GM21447 (cell line): Measurements from ENCODE around the gene ATP7A.
"Not testable (repeated sequence)": the region's sequence is repeated elsewhere in the genome, so short reads cannot be mapped to it uniquely, and the experiment has no call there.

ENCODE experiments used
- ATAC-seq: cut with Tn5 transposase; IDR thresholded peaks from one replicate; pipeline ENCODE4 v1.9.1; 2021; ENCODE audit not compliant: unreplicated experiment

Gene ATP7A

DNA sequence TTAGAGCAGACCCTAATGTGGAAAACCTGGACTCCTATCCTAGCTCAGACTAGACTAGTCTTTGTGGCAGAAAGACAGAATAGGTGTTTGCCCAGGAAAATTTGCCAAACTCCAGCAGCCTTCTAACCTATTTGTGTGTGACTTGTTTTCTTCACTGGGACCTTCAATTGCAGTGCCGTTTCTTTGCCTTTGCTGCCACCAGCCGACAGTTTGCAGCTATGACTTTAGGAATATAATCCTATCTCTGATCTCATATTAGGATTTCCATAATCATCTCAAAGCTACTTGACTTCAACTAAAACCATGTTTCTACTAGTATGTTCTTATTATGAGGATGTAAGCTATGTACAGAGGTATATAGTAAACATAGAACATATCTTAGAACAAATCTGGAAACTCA, 119.2 kb downstream of the ATP7A start:
- no peak for ATAC-seq

- no peak for ATAC-seq
These were observed 124.6 kb downstream of the ATP7A start for GRCh38 chrX:78035061-78035460.

DNA sequence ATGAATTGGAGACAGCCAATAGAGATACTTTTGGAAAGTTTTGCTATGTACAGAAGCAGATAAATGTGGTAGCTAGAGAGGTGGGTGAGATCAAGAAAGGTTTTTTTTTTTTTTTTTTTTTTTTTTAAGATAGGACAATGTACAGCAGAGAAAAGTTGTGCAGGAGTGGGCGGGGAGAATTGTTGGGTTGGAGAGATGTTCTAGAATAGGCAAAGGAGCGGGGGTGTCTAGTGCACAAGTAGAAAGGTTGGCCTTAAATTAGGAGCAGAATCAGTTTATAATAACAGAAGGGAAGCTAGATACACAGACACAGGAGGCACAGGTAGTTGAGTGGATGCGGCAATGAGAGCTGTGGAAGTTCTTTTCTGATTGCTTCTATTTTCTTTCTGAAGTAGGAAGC, 127.4 kb downstream of the ATP7A start:
- no peak for ATAC-seq

DNA sequence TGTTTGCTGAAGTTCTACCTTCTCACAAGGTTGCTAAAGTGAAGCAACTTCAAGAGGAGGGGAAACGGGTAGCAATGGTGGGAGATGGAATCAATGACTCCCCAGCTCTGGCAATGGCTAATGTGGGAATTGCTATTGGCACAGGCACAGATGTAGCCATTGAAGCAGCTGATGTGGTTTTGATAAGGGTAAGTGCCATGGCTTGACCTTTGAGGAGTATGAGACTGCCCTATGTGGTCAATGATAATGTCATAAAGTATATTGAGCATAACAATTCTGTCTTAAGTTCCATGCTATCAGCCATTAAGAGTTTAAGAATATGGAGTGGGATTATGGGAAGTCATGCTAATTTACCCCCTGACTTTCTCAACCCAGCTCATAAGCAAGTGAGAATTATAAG, 132.1 kb downstream of the ATP7A start:
- no peak for ATAC-seq

DNA sequence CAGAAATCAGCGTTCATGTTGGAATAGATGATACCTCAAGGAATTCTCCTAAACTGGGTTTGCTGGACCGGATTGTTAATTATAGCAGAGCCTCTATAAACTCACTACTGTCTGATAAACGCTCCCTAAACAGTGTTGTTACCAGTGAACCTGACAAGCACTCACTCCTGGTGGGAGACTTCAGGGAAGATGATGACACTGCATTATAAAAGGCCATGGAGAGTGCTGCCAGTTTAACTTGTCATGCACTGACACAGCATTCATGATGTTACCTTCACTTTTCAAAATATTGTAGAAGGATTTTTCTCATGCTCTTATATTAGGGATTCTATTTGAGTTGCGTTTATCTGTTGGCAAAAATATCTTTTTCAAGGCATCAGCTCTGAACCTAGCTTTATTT, 135.9 kb downstream of the ATP7A start:
- no peak for ATAC-seq

DNA sequence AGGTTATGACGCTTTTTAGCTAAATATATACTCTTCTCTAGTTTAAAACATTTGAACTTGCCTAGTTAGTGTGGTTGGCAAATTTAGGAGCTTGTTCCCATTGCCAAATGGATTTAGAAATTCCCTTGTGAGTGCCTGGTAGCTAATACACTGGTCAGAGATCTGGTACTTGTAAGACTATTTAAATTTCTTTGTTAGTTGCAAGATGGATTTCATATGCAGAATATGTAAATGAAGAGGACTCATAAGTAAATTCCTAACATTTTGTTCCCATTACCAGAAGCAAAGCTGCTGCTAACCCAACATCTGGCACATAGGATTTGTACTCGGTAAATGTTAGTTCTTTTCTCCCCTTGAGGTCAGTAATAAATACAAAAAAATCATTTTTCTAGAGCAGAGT, 137.6 kb downstream of the ATP7A start:
- no peak for ATAC-seq

DNA sequence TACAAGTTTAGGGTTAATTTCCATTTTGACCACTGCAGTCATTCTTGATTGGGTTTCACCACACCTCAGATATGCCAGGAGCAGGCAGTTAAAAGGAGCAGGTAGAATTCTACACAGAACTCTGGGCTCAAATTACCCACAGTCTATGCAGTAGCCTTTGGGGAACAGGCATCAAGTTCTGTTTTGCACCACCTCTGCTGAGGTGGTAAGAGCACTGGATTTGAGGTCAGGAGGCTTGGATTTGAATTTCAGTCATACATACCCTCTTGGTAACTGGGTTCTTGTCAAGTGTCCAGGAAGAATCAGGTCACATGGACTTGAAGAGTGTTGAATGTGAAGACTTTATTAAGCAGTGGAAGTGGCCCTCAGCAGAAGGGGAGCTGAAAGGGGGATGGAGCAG, 153.2 kb downstream of the ATP7A start:
- ATAC-seq = no peak

- ATAC-seq = no peak
These were observed 153.7 kb downstream of the ATP7A start for GRCh38 chrX:78064152-78064551.

DNA sequence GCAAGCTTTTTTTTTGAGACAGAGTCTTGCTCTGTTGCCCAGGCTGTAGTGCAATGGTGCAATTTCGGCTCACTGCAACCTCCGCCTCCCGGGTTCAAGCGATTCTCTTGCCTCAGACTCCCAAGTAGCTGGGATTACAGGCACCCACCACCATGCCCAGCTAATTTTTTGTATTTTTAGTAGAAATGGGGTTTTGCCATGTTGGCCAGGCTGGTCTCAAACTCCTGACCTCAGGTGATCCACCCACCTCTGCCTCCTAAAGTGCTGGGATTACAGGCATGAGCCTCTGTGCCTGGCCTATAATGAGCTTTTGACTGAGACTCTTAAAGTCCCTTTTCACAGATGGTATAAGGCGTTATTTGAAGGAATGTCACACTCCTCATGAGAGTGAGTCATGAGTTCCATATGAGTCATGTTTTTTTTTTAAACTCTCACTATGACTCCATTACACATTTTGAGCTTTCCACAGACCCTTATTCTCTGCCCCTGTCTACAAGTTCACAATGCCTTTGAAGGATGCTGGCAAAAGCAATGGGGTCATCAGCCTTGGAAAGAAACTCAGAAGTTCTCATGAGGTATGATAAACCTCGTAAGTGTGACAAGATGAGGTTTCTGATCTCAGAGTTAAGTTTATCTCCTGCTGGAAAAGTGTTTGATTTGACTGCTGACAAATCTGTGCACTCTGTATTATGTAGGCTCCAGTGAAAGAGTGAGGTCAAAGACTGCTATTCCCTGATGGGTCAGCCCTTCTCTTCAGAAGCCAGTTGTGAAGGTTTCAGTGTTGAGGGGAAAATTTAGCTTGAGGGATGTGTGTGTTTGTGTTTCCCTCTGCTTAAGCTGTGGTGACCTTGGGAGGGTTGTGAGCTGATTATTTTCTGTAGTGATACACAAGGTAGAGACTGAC, 154.5 kb downstream of the ATP7A start:
- peak; percentile 73 for ATAC-seq

GRCh38 chrX:78066110-78066509, 155.6 kb downstream of the ATP7A start:
- ATAC-seq = no peak

- ATAC-seq = no peak
These were observed 160.8 kb downstream of the ATP7A start for GRCh38 chrX:78071331-78071730.

DNA sequence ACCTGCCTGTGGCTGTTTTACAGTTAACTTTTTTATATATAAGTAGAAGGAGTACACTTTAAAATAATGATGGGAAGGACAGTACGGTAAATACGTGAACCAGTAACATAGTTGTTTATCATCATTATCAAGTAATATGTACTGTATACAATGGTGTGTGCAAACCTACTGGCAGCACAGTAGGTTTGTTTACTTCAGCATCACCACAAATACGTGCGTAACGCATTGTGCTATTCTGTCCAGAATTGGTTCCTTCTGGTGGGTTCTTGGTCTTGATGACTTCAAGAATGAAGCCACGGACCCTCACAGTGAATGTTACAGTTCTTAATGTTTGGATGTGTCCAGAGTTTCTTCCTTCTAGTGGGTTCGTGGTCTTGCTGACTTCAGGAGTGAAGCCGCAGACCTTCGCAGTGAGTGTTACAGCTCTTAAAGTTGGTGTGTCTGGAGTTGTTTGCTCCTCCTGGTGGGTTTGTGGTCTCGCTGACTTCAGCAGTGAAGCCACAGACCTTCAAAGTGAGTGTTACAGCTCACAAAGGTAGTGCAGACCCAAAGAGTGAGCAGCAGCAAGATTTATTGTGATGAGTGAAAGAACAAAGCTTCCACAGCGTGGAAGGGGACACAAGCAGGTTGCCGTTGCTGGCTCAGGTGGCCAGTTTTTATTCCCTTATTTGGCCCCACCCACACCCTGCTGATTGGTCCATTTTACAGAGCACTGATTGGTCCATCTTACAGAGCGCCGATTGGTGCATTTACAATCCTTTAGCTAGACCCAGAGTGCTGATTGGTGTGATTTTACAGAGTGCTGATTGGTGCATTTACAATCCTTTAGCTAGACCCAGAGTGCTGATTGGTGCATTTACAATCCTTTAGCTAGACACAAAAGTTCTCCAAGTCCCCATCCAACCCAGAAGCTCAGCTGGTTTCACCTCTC, 162.9 kb downstream of the ATP7A start:
- not testable (repeated sequence) for ATAC-seq

GRCh38 chrX:78074088-78074487, 163.6 kb downstream of the ATP7A start:
- no peak for ATAC-seq

GRCh38 chrX:78075787-78076389, 165.4 kb downstream of the ATP7A start:
- ATAC-seq = no peak

- ATAC-seq = not testable (repeated sequence)
These were observed 170.9 kb downstream of the ATP7A start for GRCh38 chrX:78081413-78081812.

GRCh38 chrX:78092296-78092695, 181.8 kb downstream of the ATP7A start:
- peak; percentile 75 for ATAC-seq

DNA sequence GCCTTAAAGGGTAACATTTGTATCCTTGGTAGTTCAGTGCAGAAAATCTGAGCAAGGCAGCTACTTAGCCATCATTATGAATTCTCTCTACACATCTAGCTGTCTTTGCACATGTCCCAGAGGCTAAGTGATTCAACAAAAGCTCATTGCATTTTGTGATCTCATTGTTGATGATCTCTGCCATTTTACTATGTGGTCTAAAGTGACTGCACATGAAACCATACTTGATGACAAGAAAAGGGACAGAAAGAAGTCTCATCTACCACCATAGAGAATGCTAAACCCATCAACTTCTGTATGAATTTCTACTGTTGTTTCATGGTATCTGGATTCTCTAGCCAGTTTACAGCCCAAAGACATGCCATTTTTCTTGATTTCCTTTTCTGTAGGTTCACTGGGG, 187.6 kb downstream of the ATP7A start:
- no peak for ATAC-seq
